Neural progenitor cell (in vitro differentiated cells): Measurements from ENCODE around the gene UNC93A.

Experiments
- EZH2 ChIP-seq: fragments of 200-600 bp; sonication (generic); IDR thresholded peaks from 2 replicates; pipeline ENCODE4 v1.6.1; 2017; ENCODE audit warnings: antibody characterized with exemption, mild to moderate bottlenecking, moderate library complexity
- EZH2phosphoT487 ChIP-seq: fragments of 200-600 bp; sonication (generic); IDR thresholded peaks from 2 replicates; pipeline ENCODE4 v1.6.1; 2017; ENCODE audit warnings: antibody characterized with exemption
- TF ChIP-seq, protein P1 (sequence below): fragments of 200-600 bp; sonication (generic); IDR thresholded peaks from 2 replicates; pipeline ENCODE4 v1.5.1; 2017; ENCODE audit warnings: antibody characterized with exemption, mild to moderate bottlenecking

GRCh38 chr6:167298127-167298526 lies 7.0 kb downstream of the UNC93A start:
- TF ChIP-seq, protein P1, sequence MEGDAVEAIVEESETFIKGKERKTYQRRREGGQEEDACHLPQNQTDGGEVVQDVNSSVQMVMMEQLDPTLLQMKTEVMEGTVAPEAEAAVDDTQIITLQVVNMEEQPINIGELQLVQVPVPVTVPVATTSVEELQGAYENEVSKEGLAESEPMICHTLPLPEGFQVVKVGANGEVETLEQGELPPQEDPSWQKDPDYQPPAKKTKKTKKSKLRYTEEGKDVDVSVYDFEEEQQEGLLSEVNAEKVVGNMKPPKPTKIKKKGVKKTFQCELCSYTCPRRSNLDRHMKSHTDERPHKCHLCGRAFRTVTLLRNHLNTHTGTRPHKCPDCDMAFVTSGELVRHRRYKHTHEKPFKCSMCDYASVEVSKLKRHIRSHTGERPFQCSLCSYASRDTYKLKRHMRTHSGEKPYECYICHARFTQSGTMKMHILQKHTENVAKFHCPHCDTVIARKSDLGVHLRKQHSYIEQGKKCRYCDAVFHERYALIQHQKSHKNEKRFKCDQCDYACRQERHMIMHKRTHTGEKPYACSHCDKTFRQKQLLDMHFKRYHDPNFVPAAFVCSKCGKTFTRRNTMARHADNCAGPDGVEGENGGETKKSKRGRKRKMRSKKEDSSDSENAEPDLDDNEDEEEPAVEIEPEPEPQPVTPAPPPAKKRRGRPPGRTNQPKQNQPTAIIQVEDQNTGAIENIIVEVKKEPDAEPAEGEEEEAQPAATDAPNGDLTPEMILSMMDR = no peak
- no peak for TF ChIP-seq EZH2
- no peak for TF ChIP-seq EZH2phosphoT487
